ENCODE measurements around the gene MT1A.

Gene MT1A

DNA sequence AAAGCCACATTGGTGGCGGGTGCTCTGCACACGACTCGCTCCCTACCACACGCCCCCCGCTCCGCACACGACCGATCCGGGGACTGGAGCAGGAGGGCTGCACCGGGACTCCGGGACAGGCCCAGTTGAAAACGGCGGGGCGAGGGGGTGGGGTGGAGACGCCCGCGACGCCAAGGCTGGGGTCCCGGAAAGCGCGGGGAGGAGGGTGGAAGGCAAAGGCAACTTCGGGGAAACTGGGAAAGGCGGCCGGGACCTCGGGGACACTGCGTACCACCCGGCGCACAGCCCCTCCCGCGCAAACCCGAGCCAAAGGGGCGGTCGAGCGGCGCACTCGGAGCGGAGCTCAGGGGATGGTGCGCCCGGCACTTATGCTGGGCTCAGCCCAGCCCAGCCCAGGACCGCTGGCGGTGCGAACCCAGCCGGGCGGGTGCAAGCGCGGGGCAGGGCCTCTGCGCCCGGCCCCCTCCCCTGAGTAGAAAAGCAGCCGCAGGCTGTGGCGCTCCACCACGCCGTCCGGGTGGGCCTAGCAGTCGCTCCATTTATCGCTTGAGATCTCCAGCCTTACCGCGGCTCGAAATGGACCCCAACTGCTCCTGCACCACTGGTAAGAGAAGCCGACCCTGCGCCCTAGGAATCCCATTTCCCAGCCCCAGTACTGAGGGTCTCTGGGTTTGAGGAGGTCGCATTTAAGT, 6.2 kb upstream of the MT1A start, which contains the start of gene MT1M:
Gene MT1M, plus strand, starts transcription at position 504 of the 692 bp plus-strand sequence. Its CDS starts 73 bp downstream, at position 577.
- no peak for DNase-seq

DNA sequence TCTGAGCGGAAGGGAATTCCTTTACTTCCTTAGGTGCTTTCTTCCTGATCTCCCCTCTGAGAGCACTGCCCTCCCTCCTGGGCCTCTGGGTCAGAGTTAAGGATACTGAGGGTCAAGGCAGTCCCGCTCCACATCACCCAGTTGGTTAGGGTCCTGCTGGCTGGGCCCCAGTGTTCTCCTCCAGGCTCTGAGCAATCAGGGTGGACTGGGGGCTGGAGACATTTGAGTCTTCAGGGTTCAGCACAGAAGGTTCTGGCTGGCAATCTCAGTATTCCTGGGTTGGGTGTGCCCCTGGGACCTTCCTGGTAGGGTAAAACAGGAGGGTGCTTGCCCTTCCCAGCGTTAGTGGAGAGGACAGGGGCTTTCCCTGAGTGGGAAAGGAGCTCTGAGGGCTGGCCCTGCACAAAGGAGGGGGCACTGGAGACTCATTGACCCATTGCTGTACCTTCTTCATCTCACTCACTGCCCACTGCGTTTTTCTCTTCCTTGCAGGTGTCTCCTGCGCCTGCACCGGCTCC, 5.6 kb upstream of the MT1A start:
- DNase-seq = no peak

DNA sequence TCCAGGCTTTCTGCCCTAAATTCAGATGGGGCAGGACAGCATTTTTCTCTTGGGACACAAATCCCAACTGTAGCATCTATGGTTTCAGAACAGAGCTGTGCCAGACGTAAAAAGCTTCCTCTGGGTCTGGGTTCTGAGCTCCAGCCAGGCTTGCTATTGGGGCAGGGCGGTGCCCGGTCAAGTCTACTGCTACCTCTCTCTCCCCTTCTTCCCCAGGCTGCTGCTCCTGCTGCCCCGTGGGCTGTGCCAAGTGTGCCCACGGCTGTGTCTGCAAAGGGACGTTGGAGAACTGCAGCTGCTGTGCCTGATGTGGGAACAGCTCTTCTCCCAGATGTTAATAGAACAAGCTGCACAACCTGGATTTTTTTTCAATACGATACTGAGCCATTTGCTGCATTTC, 4.9 kb upstream of the MT1A start:
- no peak for DNase-seq

DNA sequence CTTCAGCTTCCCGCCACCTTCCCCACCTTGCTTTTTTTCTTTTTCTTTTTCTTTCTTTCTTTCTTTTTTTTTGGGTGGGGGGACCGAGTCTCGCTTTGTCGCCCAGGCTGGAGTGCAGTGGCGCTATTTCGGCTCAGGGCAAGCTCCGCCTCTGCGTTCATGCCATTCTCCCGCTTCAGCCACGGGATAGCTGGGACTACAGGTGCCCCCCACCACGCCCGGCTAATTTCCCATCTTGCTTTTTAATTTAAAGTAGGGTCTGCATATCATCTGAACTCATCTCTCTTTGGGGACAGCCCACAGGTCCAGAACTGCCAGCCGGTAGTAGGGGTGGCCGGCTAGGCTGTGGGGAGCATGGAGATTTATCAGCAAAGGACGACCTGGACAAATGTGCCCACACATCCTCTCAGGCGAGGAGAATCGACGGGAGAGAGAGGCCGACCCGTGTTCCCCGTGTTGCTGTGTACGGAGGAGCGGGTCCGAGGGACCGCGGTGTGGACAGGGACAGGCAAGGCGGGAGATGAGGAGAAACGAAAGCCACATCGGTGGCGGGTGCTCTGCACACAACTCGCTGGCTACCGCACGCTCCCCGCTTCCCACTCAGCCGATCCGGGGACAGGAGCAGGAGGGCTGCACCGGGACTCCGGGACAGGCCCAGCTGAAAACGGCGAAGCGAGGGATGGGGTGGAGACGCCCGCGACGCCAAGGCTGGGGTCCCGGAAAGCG, 3.6 kb upstream of the MT1A start:
- DNase-seq = no peak

DNA sequence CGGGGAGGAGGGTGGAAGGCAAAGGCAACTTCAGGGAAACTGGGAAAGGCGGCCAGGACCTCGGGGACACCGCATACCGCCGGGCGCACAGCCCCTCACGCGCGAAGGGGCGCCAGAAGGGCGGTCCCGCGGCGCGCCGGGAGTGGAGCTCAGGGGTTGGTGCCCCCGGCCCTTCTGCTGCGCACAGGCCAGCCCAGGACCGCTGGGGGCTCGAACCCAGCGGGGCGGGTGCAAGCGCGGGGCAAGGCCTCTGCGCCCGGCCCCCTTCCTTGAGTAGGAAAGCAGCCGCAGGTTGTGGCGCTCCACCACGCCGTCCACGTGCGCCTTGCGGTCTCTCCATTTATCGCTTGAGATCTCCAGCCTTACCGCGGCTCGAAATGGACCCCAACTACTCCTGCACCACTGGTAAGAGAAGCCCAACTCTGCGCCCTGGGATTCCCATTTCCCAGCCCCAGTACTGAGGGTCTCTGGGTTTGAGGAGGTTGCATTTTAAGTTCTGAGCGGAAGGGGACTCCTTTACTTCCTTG, 3.0 kb upstream of the MT1A start:
- no peak for DNase-seq

DNA sequence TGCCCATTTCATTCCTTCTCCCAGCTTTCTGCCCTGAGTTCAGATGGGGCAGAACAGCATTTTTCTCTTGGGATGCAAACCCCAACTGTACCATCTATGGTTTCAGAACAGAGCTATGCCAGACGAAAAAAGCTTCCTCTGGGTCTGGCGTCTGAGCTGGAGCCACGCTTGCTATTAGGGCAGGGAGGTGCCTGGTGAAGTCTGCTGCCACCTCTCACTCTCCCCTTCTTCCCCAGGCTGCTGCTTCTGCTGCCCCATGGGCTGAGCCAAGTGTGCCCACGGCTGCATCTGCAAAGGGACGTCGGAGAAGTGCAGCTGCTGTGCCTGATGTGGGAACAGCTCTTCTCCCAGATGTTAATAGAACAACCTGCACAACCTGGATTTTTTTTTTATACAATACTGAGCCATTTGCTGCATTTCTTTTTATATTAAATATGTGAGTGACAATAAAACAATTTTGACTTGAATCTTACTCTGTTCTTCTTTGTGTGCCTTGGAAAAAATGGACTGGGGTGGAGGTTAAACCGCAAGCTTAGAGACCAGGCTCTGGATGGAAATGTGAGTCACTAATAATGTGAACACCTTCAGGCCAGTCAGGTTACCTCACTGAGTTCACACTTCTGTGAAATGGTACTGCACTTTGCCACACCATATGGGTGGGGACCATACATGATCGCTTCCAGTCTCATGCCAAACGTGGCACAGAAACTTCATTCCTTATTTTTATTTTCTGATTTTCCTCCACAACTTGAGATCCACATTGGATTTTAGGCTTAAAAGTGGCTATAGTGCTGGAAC, 1.7 kb upstream of the MT1A start:
- DNase-seq = no peak

DNA sequence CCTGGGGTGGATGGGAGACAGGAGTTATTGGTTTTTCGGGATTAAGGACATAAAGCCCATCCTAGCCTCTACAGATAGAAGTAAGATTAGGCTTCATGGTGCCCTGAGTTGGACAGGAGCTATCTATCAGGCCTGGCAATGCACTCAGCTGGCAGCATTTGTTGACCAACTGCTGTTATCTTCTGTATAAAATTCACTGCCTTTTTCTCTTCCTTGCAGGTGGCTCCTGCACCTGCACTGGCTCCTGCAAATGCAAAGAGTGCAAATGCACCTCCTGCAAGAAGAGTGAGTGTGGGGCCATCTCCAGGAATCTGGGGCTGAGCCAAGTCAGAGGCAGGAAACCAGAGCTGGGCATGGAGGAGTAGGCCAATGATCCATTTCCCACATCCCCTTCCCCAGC, 579 bp downstream of the MT1A start:
- no peak for DNase-seq

DNA sequence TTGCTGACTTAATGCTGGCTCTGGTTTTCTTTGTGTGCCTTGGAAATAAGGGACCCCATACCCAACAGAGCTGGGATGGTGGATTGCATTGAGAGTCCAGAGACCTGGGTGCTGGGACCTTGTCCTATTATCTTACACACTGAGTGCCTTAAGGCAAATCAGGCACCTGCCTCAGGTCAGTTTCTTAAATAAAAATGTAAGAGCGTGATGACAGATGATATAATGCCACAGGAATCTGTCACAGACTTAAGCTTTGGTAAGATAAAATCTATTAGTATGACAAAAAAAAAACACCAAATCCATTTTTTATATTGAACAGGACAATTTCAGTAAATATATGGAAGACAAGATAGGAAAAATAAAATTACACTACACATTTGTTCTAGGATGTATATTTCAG, 1.6 kb downstream of the MT1A start:
- no peak for DNase-seq

DNA sequence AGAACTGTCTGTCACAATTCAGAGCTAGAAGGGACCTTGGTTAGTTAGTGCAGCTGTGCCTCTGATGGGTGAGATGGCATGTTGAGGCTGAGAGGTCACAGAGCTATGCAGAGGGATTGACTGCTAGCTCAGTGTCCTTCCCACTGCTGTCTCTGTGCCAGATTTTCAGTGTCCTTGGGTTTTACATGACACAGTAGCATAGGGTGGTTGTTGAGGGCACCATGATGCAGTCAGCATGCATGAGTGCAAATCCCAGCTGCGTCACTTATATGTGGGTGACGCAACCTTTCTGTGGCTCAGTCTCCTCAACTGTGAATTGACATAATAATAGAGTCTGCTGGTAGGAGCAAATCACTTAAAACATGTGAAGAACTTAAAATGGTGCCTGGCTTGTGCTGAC, 2.7 kb downstream of the MT1A start:
- DNase-seq = no peak

DNA sequence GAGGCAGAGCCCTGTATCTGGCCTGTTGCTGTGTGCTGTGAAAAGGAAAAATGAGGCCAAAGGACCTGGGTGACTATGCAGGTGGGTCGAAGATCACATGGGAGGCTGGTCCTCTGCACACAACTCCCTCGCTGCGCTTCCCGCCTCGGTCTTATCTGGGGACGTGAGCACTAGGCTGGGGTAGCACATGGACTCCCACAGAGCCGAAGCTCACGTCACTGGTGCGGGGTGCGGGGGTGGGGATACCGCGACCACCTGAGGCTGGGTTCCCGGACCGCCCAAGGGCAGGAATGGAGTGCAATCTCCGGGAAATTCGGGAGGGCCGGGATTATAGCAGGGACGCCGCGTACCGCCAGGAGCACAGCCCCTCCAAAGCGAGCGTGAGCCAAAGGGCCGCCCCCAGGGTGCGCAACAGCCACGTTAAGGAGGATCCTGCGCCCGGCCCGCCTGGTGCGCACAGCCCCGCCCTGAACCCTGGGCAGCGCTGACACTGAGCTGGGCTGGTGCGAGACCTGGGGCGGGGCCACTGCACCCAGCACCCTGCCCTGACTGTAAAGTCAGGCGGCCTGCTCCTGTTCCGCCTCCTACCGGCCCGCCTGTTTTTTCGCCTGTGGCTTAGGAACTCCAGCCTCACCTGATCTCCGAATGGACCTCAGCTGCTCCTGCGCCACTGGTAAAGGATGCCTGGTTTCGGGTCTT, 4.8 kb downstream of the MT1A start:
- peak; percentile 68 for DNase-seq

DNA sequence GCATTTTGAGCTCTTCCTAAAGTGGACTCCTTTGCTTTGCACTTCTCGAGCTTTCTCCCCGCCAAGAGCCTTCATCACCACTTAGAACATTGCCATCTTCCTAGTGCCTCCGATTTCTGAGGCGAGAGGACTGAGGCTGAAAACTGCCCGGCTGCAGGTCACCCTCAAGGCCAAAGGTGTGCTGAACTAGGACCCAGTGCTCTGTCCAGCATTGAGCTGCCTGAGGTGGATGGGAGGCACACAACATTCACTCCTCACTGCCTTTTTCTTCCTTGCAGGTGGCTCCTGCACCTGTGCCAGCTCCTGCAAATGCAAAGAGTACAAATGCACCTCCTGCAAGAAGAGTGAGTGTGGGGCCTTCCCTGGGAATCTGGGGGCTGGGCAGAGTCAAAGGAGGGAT, 5.4 kb downstream of the MT1A start:
- DNase-seq = no peak

DNA sequence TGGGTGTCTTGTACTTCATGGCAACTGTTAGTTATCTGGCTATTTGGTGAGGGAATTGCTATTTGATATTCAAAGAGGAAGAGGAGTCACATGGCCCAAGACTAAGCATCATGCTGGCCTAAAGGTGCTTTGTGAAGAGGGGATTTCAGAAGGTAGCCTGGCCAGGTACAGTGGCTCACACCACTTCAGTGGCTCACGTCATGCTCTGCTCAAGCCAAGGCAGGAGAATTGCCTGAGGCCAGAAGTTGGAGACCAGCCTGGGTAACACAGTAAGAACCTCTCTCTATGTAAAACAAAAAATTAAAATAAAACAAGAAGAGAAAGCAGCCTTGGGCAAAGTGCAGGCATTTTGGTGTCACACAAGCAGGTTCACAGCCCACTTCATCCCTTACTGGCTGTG, 6.8 kb downstream of the MT1A start:
- no peak for DNase-seq

DNA sequence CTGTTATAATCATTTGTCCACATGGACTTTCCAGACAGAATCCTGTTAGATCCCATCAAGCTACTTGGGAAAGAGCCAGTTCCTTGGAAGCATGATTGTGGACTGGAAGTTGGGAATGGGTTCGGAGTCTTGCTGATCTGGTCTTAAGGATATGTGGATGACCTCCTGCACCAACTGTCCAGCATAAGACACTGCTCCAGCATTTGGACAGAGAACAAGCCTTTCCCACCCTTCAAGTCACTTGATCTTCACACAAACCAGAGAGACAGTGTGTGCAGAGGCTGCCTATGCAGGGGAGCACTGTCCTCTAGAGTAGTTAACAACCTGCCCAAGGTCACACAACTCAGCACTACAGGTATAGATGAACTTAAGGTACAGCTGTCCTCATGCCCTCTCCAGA, 7.4 kb downstream of the MT1A start:
- no peak for DNase-seq

DNA sequence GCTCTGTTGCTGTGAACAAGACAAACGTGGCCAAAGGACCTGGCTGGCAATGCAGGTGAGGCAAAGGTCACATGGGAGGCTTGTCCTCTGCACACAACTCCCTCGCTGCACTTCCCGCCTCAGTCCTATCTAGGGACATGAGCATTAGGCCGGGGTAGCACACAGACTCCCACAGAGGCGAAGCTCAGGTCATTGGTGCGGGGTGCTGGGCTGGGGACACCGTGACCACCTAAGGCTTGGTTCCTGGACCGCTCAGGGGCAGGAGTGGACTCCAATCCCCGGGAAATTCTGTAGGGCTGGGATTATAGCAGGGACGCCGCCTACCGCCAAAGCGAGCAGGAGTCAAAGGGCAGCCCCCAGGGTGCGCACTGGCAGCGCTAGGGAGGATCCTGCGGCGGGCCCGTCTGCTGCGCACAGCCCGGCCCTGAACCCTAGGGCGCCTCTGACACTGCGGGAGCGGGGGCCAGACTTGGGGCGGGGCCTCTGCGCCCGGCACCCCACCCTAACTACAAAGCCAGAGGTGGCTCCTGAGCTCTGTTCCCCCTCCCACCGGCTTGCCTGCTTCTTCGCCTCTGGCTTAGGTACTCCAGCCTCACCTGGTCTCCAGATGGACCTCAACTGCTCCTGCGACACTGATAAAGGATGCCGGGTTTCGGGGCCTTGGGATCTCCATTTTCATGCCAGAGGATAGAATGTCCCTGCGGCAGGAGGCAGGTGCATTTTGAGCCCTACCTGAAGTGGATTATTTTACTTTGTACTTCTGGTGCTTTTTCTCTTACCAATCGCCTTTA, 9.4 kb downstream of the MT1A start:
- no peak for DNase-seq

DNA sequence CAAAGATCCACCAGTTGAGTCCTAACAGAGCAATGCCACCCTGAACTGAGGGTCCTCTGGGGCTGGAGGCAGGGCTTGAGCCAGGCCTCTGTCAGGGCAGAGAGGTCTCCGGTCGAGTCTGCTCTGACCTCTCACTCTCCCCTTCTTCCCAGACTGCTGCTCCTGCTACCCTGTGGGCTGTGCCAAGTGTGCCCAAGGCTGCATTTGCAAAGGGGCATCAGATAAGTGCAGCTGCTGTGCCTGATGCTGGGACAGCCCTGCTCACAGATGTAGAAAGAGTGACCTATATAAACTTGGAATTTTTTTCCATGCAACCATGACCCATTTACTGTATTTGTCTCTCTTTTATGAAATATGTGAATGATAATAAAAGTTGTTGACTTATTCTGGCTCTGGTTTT, 10.8 kb downstream of the MT1A start:
- DNase-seq = no peak

DNA sequence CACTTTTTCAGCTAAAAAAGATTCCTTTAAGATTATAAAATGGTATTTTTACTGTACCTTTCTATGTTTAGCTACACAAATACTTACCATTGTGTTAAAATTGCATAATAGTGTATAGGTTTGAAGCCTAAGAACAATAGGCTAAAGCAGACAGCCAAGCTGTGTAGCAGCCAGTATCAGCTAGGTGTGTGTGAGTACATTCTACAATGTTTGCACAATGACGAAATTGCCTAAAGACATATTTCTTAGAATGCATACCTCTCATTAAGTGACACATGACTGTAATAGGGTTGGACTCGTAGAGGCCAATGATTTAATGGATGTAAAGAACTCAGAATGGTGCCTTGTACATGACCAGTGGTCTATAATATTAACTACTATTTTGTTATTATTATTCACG, 11.4 kb downstream of the MT1A start:
- DNase-seq = no peak

DNA sequence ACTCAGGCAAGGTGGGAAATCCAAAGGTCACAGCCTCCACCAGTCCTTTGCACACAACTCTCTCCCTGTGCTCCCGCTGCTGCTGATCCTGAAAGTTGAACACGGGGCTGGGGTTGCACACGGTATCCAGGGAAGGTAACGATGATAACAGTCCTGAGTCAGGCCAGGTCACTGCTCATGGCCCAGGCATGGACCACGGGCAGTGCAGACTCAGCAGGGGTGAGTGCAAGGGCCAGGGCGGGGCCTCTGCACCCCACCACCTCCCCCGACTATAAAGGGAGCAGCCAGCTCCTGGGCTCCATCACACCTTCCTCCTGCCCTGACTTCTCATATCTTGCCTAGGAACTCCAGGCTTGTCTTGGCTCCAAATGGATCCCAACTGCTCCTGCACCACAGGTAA, 13.1 kb downstream of the MT1A start, which contains the start of gene MT1B:
Gene MT1B, plus strand, starts transcription at position 301 of the 400 bp plus-strand sequence. Its CDS starts 68 bp downstream, at position 369.
- no peak for DNase-seq

DNA sequence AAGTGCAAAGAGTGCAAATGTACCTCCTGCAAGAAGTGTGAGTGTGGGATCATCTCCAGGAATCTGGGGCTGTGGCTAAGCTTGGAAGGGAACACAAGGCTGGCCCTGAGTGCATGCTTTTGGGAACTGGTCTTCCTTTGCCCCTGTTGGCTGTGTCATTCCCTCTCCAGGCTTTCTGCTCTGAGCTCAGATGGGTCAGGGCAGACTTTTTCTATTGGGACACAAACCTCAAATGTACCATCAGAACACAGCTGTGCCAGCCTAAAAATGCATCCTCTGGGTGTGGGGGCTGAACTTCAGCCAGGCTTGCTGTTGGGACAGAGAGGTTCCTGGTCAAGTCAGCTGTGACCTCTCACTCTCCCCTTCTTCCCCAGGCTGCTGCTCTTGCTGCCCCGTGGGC, 14.1 kb downstream of the MT1A start:
- no peak for DNase-seq

DNA sequence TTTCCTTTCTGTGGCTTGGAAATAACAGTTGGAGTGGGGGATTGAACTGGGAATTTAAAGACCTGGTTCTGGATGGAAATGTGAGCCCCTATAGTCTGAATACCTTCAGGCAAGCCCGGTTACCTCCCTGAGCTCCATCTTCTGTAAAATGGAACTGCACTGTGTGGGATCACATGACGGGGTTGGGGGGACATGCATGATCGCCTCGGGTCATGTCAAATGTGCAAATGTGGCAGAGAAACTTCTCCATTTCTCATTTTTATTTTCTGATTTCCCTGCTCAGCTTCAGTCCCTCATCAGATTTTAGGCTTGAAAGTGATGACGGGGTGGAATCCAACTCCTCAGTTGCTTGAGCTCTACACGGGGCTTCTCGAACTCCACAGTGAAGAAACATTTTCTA, 14.8 kb downstream of the MT1A start:
- no peak for DNase-seq

DNA sequence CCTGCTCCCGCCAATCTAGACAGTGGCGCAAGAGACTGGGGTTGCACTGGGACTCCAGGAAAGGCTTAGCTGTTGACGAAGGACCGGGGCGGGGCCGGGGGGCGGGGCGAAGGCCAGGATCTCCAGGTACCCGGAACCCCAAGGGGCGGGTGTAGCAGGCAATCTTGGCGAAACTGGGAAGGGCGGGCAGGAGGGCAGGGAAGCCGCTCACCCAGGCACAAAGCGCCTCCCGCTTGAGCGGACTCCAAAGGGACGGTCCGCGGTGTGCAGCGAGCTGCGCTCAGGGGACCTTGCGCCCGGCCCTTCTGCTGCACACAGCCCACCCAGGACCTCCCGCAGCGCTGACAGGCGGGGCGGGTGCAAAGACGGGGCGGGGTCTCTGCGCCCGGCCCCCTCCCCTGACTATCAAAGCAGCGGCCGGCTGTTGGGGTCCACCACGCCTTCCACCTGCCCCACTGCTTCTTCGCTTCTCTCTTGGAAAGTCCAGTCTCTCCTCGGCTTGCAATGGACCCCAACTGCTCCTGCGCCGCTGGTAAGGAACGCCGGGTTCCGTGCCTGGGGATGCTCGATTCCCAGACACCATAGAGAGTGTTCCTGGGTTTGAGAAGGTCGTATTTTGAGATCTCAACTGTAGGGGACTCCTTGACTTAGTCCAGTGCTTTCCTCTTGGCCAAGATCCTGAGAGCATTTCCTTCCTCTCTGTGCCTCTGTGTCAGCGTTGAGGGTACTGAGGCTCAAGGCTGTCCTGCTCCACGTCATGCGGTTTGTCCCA, 19.3 kb downstream of the MT1A start, which contains the start of gene MT1F:
Gene MT1F, plus strand, starts transcription at position 405 of the 772 bp plus-strand sequence. Its CDS starts 100 bp downstream, at position 505.
- DNase-seq = peak; percentile 58

Data from activated gamma-delta T cell (primary cell).